OCI-LY3 (cell line): ENCODE data around the gene HTR1D.

Experiments
- H2AFZ ChIP-seq: fragments of 200-600, 300-600 bp; shearing (Covaris generic); 2 replicates; pipeline ENCODE4 v1.6.0; 2014; ENCODE audit warnings: antibody characterized with exemption, low read depth, low read length
- H3K27ac ChIP-seq: fragments of 200-600, 300-600 bp; sonication (generic); 2 replicates; pipeline ENCODE4 v1.5.1; 2014; ENCODE audit warnings: mild to moderate bottlenecking, low read length, moderate library complexity, mixed read lengths
- H3K27me3 ChIP-seq: fragments of 200-600, 300-600 bp; sonication (generic); 2 replicates; pipeline ENCODE4 v1.6.1; 2014; ENCODE audit warnings: low read depth, low read length, mixed read lengths
- H3K36me3 ChIP-seq: fragments of 200-600, 300-600 bp; sonication (generic); replicated peaks from 2 replicates; pipeline ENCODE3; 2014; ENCODE audit warnings: low read depth, low read length, mixed read lengths
- H3K4me1 ChIP-seq: fragments of 300-600, 200-600 bp; sonication (generic); 2 replicates; pipeline ENCODE4 v1.6.1; 2014; ENCODE audit warnings: low read length, mixed read lengths
- H3K4me2 ChIP-seq: fragments of 200-600, 300-600 bp; sonication (generic); 2 replicates; pipeline ENCODE4 v1.6.1; 2014; ENCODE audit warnings: low read length, mixed read lengths
- H3K4me3 ChIP-seq: fragments of 300-600, 200-600 bp; sonication (generic); 2 replicates; pipeline ENCODE4 v1.5.1; 2014; ENCODE audit warnings: antibody characterized with exemption, mild to moderate bottlenecking, low read length, moderate library complexity
- H3K79me2 ChIP-seq: fragments of 300-600, 200-600 bp; shearing (Covaris generic); 2 replicates; pipeline ENCODE4 v1.6.1; 2014; ENCODE audit warnings: mild to moderate bottlenecking, low read length, mixed read lengths
- H3K9ac ChIP-seq: fragments of 300-600, 200-600 bp; shearing (Covaris generic); 2 replicates; pipeline ENCODE4 v1.6.0; 2014; ENCODE audit warnings: mild to moderate bottlenecking, low read length, moderate library complexity
- H3K9me3 ChIP-seq: fragments of 200-600, 300-600 bp; shearing (Covaris generic); 2 replicates; pipeline ENCODE4 v1.6.1; 2014; ENCODE audit warnings: low read length, mixed read lengths; ENCODE audit not compliant: insufficient read depth
- H4K20me1 ChIP-seq: fragments of 200-600, 300-600 bp; sonication (generic); 2 replicates; pipeline ENCODE4 v1.6.1; 2016; ENCODE audit warnings: low read length, mixed read lengths; ENCODE audit not compliant: insufficient read depth
- CTCF ChIP-seq: fragments of 200-600, 300-600 bp; sonication (generic); IDR thresholded peaks from 2 replicates; pipeline ENCODE4 v1.5.1; 2014; ENCODE audit warnings: antibody characterized with exemption, low read length, low read depth
- EZH2phosphoT487 ChIP-seq: fragments of 200-600 bp; shearing (Covaris generic); IDR thresholded peaks from 2 replicates; pipeline ENCODE4 v1.6.1; 2018; ENCODE audit warnings: antibody characterized with exemption, mixed run types, low read depth

Gene HTR1D

GRCh38 chr1:23251812-23252211 is 34.5 kb upstream of the HTR1D start:
- Histone ChIP-seq H3K36me3 (no peaks in the 10 kb centered on the region), H2AFZ (no peak overlapping the region), H3K9me3 (no peaks in the 10 kb centered on the region), H3K27ac (no peak overlapping the region), H3K9ac (no peak overlapping the region), H3K27me3 (no peaks in the 10 kb centered on the region), H3K4me3 (no peak overlapping the region), H3K4me2 (no peak overlapping the region), H4K20me1 (no peaks in the 10 kb centered on the region), H3K4me1 (peaks cover 5% of the 10 kb centered on the region), H3K79me2 (no peaks in the 10 kb centered on the region)
- TF ChIP-seq CTCF (no peak), EZH2phosphoT487 (no peak)

GRCh38 chr1:23249787-23250454 is 32.6 kb upstream of the HTR1D start:
- Histone ChIP-seq H3K9ac (no peak overlapping the region), H2AFZ (no peak overlapping the region), H3K79me2 (no peaks in the 10 kb centered on the region), H4K20me1 (no peaks in the 10 kb centered on the region), H3K27me3 (no peaks in the 10 kb centered on the region), H3K9me3 (no peaks in the 10 kb centered on the region), H3K36me3 (no peaks in the 10 kb centered on the region), H3K4me2 (no peak overlapping the region), H3K27ac (no peak overlapping the region), H3K4me3 (no peak overlapping the region), H3K4me1 (peaks cover 5% of the 10 kb centered on the region)
- no peak for TF ChIP-seq CTCF
- TF ChIP-seq EZH2phosphoT487, result no peak

- Histone ChIP-seq H3K36me3 (no peaks in the 10 kb centered on the region), H3K9me3 (no peaks in the 10 kb centered on the region), H3K27ac (no peak overlapping the region), H4K20me1 (no peaks in the 10 kb centered on the region), H3K9ac (no peak overlapping the region), H3K4me2 (no peak overlapping the region), H3K79me2 (no peaks in the 10 kb centered on the region), H3K4me3 (no peak overlapping the region), H3K27me3 (no peaks in the 10 kb centered on the region), H3K4me1 (no peaks in the 10 kb centered on the region), H2AFZ (no peak overlapping the region)
- TF ChIP-seq EZH2phosphoT487, result no peak
- TF ChIP-seq CTCF, result no peak
Observed at GRCh38 chr1:23247276-23247675, 30.0 kb upstream of the HTR1D start.

- Histone ChIP-seq H3K27me3 (no peaks in the 10 kb centered on the region), H2AFZ (no peak overlapping the region), H4K20me1 (no peaks in the 10 kb centered on the region), H3K9me3 (no peaks in the 10 kb centered on the region), H3K4me3 (no peak overlapping the region), H3K4me1 (no peaks in the 10 kb centered on the region), H3K79me2 (no peaks in the 10 kb centered on the region), H3K4me2 (no peak overlapping the region), H3K9ac (no peak overlapping the region), H3K27ac (no peak overlapping the region), H3K36me3 (no peaks in the 10 kb centered on the region)
- TF ChIP-seq EZH2phosphoT487 (no peak), CTCF (no peak)
Observed at GRCh38 chr1:23246274-23246673, 29.0 kb upstream of the HTR1D start.
